A549 (cell line): Measurements from ENCODE around the gene DAGLA. TPM values are rescaled to one million over a fixed set of nuclear protein-coding genes. Genes with fewer than 3 reads are reported as not detected.

Experiments
- ATAC-seq, 2 experiments: fragments of 200-7000 bp in 1 of 2; fragments of >200 bp in 1 of 2; cut with Nextera tagmentation in 1 of 2; cut with Tn5 transposase in 1 of 2; 3 replicates each; pipeline versions ENCODE4 v1.8.0 to v1.9.1; 2018 to 2020; ENCODE audit warnings: mild to moderate bottlenecking in 1 of 2, moderate library complexity in 1 of 2
- CTCF ChIA-PET: fragments of 300-600 bp; sonication (Branson Sonifier 250); formaldehyde crosslinking; extraction: SDS; loops from one replicate; lab custom pipeline; 2021; ENCODE audit warnings: antibody characterized with exemption, inconsistent platforms; lab: Yijun Ruan, JAX
- POLR2A ChIA-PET: fragments of 350-600 bp; formaldehyde crosslinking; extraction: SDS; loops from one replicate; lab custom pipeline; 2021; ENCODE audit warnings: antibody characterized with exemption, inconsistent platforms; lab: Yijun Ruan, JAX
- DNase-seq, 2 experiments: peaks; one replicate each; pipeline versions ENCODE4 v3.0.0 to v3.0.0-alpha.2; 2011 to 2016; ENCODE audit warnings: low read depth in 1 of 2, low spot score in 1 of 2
- FAIRE-seq: peaks from 2 replicates; lab custom pipeline; 2011; peaks lifted over from hg19 to GRCh38; lab: Jason Lieb, UNC
- H3K27ac ChIP-seq, 2 experiments: fragments of >200 bp; sonication (Bioruptor Twin); formaldehyde crosslinking; 3 replicates each; pipeline ENCODE4 v1.5.1; 2016 to 2017
- H3K4me1 ChIP-seq: fragments of >200 bp; sonication (Bioruptor Twin); formaldehyde crosslinking; 3 replicates; pipeline ENCODE4 v1.6.1; 2016
- H3K4me2 ChIP-seq: fragments of >200 bp; sonication (Bioruptor Twin); formaldehyde crosslinking; 3 replicates; pipeline ENCODE4 v1.6.1; 2016
- H3K4me3 ChIP-seq: fragments of >200 bp; sonication (Bioruptor Twin); formaldehyde crosslinking; 3 replicates; pipeline ENCODE4 v1.5.1; 2016
- H3K9me3 ChIP-seq: fragments of >200 bp; sonication (Bioruptor Twin); formaldehyde crosslinking; 3 replicates; pipeline ENCODE4 v1.6.1; 2016
- CBX8 ChIP-seq: fragments of 200-600 bp; sonication (generic); IDR thresholded peaks from 2 replicates; pipeline ENCODE4 v1.6.1; 2016
- EHF ChIP-seq: fragments of 250-450 bp; sonication (Bioruptor Pico); IDR thresholded peaks from 2 replicates; pipeline ENCODE4 v1.5.0; 2020; ENCODE audit warnings: mild to moderate bottlenecking
- EP300 ChIP-seq, 2 experiments: fragments of >200 bp; sonication (Bioruptor Twin); formaldehyde crosslinking; IDR thresholded peaks; 2 replicates in 1 of 2; 3 replicates in 1 of 2; pipeline ENCODE4 v1.6.1; 2016 to 2017
- ESRRA ChIP-seq: fragments of 150-350 bp; IDR thresholded peaks from 2 replicates; pipeline ENCODE4 v1.6.1; 2014; ENCODE audit warnings: mild to moderate bottlenecking, low read length, borderline replicate concordance
- FOSL2 ChIP-seq, 2 experiments: fragments of 450-650 bp in 1 of 2; fragments of >200 bp in 1 of 2; sonication (Bioruptor Twin) in 1 of 2; formaldehyde crosslinking; IDR thresholded peaks; 2 replicates each; pipeline versions ENCODE4 v1.5.0 to v1.6.1; 2016 to 2020; ENCODE audit warnings: mild to moderate bottlenecking in 1 of 2, moderate library complexity in 1 of 2
- GATA3 ChIP-seq: IDR thresholded peaks from 2 replicates; pipeline ENCODE4 v1.6.1; 2012; ENCODE audit warnings: borderline replicate concordance
- HDAC2 ChIP-seq: fragments of 200-600 bp; sonication (generic); IDR thresholded peaks from 2 replicates; pipeline ENCODE4 v1.6.1; 2016
- HEYL ChIP-seq: fragments of 250-450 bp; sonication (Bioruptor Pico); IDR thresholded peaks from 2 replicates; pipeline ENCODE4 v1.8.0; 2021; ENCODE audit warnings: mild to moderate bottlenecking, moderate library complexity
- HOXB5 ChIP-seq: fragments of 250-450 bp; sonication (Bioruptor Pico); IDR thresholded peaks from 2 replicates; pipeline ENCODE4 v1.5.0; 2020; ENCODE audit warnings: mild to moderate bottlenecking, moderate library complexity
- JUN ChIP-seq, 2 experiments: fragments of >200 bp; sonication (Bioruptor Twin); formaldehyde crosslinking; IDR thresholded peaks; 2 replicates in 1 of 2; 3 replicates in 1 of 2; pipeline ENCODE4 v1.6.1; 2016 to 2017
- JUNB ChIP-seq: fragments of >200 bp; sonication (Bioruptor Twin); formaldehyde crosslinking; IDR thresholded peaks from 2 replicates; pipeline ENCODE4 v1.6.1; 2016
- KDM5A ChIP-seq: fragments of 200-600 bp; sonication (generic); IDR thresholded peaks from 2 replicates; pipeline ENCODE4 v1.6.1; 2016; ENCODE audit warnings: antibody characterized with exemption, mild to moderate bottlenecking
- MAFK ChIP-seq: fragments of 450-650 bp; IDR thresholded peaks from 2 replicates; pipeline ENCODE4 v1.6.1; 2014; ENCODE audit not compliant: partially characterized antibody
- MYC ChIP-seq: IDR thresholded peaks from 2 replicates; pipeline ENCODE4 v1.6.1; 2012; ENCODE audit warnings: mild to moderate bottlenecking, inconsistent platforms, low read length, improper control_type of control experiment, borderline replicate concordance
- POLR2AphosphoS2 ChIP-seq: conservative IDR thresholded peaks from 2 replicates; pipeline ENCODE4 v1.6.1; 2012; ENCODE audit warnings: low read length, improper control_type of control experiment, inconsistent platforms
- RCOR1 ChIP-seq: fragments of 150-350 bp; IDR thresholded peaks from 2 replicates; pipeline ENCODE4 v1.6.1; 2014; ENCODE audit warnings: antibody characterized with exemption, low read length, low read depth
- RNF2 ChIP-seq: fragments of 200-600 bp; sonication (generic); IDR thresholded peaks from 2 replicates; pipeline ENCODE4 v1.6.1; 2016; ENCODE audit warnings: low read depth, mild to moderate bottlenecking, antibody characterized with exemption, moderate library complexity, borderline replicate concordance
- ZC3H11A ChIP-seq: fragments of 450-650 bp; IDR thresholded peaks from 2 replicates; pipeline ENCODE4 v1.6.1; 2014; ENCODE audit warnings: antibody characterized with exemption, mild to moderate bottlenecking
- ZNF302 ChIP-seq: fragments of 250-450 bp; sonication (Bioruptor Pico); IDR thresholded peaks from 2 replicates; pipeline ENCODE4 v1.9.0; 2021; ENCODE audit warnings: inconsistent platforms, mild to moderate bottlenecking, moderate library complexity
- ZSCAN20 ChIP-seq: fragments of 250-450 bp; sonication (Bioruptor Pico); IDR thresholded peaks from 2 replicates; pipeline ENCODE4 v1.8.0; 2022; ENCODE audit warnings: mild to moderate bottlenecking, moderate library complexity
- WGBS: methylation state at CpG from one replicate; pipeline ENCODE4 v1.1.6; 2017; ENCODE audit errors: missing lambda C conversion rate; 5-methylcytosine and 5-hydroxymethylcytosine counted together
- polyA plus RNA-seq, 4 experiments: library from polyadenylated mRNA; depleted of rRNA in 3 of 4; stranded (reverse); fragments of >200 nt; fragmentation: RNase III in 1 of 4; extraction: RNeasy Plus Mini Kit Qiagen cat#74134 plus additional on column Dnase treatment in 1 of 4; gene quantifications; 2 replicates in 3 of 4; 3 replicates in 1 of 4; pipeline ENCODE4 v1.2.3, GENCODE V29; 2011 to 2017
- TF ChIP-seq, protein P1 (sequence below): IDR thresholded peaks from 2 replicates; pipeline ENCODE4 v1.6.1; 2012
- TF ChIP-seq, protein P2 (sequence below): fragments of >200 bp; sonication (Bioruptor Twin); formaldehyde crosslinking; IDR thresholded peaks from 3 replicates; pipeline ENCODE4 v1.6.1; 2016
- TF ChIP-seq, protein P3 (sequence below): fragments of >200 bp; sonication (Bioruptor Twin); formaldehyde crosslinking; IDR thresholded peaks from 3 replicates; pipeline ENCODE4 v1.5.1; 2016
- TF ChIP-seq, protein P4 (sequence below): IDR thresholded peaks from 2 replicates; pipeline ENCODE4 v1.6.1; 2012; ENCODE audit warnings: low read depth, borderline replicate concordance
- TF ChIP-seq, protein P5 (sequence below): fragments of 200-600 bp; sonication (generic); IDR thresholded peaks from 2 replicates; pipeline ENCODE4 v1.6.1; 2016; ENCODE audit warnings: antibody characterized with exemption, mild to moderate bottlenecking, moderate library complexity

DAGLA gene
- polyA plus RNA-seq, 2 of the 4 experiments (the other 2 are of a cell fraction), result 0.93 to 2.5 TPM

DNA sequence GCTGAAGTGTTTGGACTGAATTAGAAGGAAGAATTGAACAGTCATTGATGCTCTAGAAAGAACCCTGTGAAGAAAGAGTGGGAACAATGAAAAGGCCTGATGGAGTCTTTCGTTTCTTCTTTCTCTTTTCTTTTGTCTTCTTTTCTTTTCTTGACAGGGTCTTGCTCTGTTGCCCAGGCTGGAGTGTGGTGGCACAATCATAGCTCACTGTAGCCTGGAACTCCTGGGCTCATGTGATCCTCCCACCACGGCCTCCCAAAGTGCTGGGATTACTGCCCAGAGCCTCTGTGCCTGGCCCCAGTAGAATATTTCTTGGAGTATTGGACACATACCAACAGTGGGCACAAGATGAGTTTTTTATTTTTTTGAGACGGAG, 113.6 kb downstream of the DAGLA start:
- no peaks in the 10 kb centered on the region for H3K9me3 ChIP-seq
- H3K27ac ChIP-seq, result peak overlapping the region in 1 of 2 experiments; percentile 100; a peak in 3 of 6 replicates
- H3K4me3 ChIP-seq, result peak overlapping the region; percentile 56
- ChIA-PET CTCF (interaction anchor here (1.2 to 10.3 kb wide), 8 partner anchors 13 to 315 kb away, joined by 3 to 147 read pairs (median 14); partner anchors contain the start of gene FADS1), POLR2A (interaction anchor here (1.4 to 2.5 kb wide), 2 partner anchors 21 to 318 kb away, joined by 4 to 17 read pairs; no protein-coding TSS in a partner anchor)
- TF ChIP-seq ZSCAN20 (CRISPR knock-in tag) (no peak), CBX8 (no peak), MAFK (no peak), FOSL2 (IDR thresholded peaks at IDR 0.05) (no peak), FOSL2 (CRISPR knock-in tag; IDR thresholded peaks at IDR 0.05) (no peak), JUN (IDR thresholded peaks at IDR 0.05) (no peak), RCOR1 (no peak), MYC (no peak), ZNF302 (no peak), HOXB5 (CRISPR knock-in tag) (no peak), EHF (CRISPR knock-in tag) (no peak)
- TF ChIP-seq, protein P1, sequence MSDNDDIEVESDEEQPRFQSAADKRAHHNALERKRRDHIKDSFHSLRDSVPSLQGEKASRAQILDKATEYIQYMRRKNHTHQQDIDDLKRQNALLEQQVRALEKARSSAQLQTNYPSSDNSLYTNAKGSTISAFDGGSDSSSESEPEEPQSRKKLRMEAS, result no peak
- TF ChIP-seq, protein P2, sequence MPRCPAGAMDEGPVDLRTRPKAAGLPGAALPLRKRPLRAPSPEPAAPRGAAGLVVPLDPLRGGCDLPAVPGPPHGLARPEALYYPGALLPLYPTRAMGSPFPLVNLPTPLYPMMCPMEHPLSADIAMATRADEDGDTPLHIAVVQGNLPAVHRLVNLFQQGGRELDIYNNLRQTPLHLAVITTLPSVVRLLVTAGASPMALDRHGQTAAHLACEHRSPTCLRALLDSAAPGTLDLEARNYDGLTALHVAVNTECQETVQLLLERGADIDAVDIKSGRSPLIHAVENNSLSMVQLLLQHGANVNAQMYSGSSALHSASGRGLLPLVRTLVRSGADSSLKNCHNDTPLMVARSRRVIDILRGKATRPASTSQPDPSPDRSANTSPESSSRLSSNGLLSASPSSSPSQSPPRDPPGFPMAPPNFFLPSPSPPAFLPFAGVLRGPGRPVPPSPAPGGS, result no peak; the same call in 2 of the 3 replicates
- H3K4me1 ChIP-seq, result peaks cover 26% of the 10 kb centered on the region; the same call in 1 of the 3 replicates
- FAIRE-seq, result no peak
- WGBS, result 60% methylated on average over 3 of the region's 3 CpGs
- H3K4me2 ChIP-seq, result peak overlapping the region; percentile 76
- ATAC-seq, result no peak
- DNase-seq, result no peak

DNA sequence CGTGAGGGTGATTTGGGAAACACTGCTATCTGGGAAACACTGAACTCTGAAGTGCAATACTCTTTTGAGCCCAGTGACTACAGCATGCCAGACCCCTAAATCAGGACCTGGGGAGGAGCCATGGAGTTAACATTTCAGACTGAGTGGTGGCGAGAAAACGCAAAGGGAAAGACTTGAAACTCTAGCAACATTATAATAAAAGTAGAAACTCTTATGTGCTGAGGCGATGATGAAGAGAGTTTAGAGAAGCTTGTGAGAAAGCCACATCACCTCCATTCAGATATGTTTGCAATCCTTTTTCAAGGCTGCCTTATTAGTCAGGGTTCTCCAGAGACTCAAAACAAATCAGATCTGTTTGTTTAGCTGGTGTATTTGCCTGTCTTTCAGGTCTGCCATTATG, 114.4 kb downstream of the DAGLA start:
- WGBS, result 89% methylated on average over 4 of the region's 4 CpGs
- peaks cover 26% of the 10 kb centered on the region; the same call in 1 of the 3 replicates for H3K4me1 ChIP-seq
- CTCF ChIA-PET, result interaction anchor here (0.6 to 8.5 kb wide), 7 partner anchors 13 to 314 kb away, joined by 3 to 121 read pairs (median 13); partner anchors contain the start of gene FADS2
- POLR2A ChIA-PET, result no interaction called here
- H3K9me3 ChIP-seq, result no peaks in the 10 kb centered on the region
- FAIRE-seq (no peak), ATAC-seq (no peak), DNase-seq (no peak)
- no peak overlapping the region for H3K4me3 ChIP-seq
- H3K27ac ChIP-seq, result no peak overlapping the region
- H3K4me2 ChIP-seq, result no peak overlapping the region; the same call in 2 of the 3 replicates
- no peak for TF ChIP-seq KDM5A
- TF ChIP-seq EP300 (IDR thresholded peaks at IDR 0.05), result no peak
- no peak for TF ChIP-seq RNF2
- TF ChIP-seq ZNF302, result no peak
- TF ChIP-seq HEYL (CRISPR knock-in tag), result no peak
- TF ChIP-seq ZC3H11A, result no peak
- TF ChIP-seq JUNB, result no peak
- TF ChIP-seq MYC, result no peak
- TF ChIP-seq RCOR1, result no peak
- TF ChIP-seq POLR2AphosphoS2, result no peak
- TF ChIP-seq HDAC2, result no peak
- TF ChIP-seq, protein P3, sequence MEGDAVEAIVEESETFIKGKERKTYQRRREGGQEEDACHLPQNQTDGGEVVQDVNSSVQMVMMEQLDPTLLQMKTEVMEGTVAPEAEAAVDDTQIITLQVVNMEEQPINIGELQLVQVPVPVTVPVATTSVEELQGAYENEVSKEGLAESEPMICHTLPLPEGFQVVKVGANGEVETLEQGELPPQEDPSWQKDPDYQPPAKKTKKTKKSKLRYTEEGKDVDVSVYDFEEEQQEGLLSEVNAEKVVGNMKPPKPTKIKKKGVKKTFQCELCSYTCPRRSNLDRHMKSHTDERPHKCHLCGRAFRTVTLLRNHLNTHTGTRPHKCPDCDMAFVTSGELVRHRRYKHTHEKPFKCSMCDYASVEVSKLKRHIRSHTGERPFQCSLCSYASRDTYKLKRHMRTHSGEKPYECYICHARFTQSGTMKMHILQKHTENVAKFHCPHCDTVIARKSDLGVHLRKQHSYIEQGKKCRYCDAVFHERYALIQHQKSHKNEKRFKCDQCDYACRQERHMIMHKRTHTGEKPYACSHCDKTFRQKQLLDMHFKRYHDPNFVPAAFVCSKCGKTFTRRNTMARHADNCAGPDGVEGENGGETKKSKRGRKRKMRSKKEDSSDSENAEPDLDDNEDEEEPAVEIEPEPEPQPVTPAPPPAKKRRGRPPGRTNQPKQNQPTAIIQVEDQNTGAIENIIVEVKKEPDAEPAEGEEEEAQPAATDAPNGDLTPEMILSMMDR, result no peak
- TF ChIP-seq, protein P4, sequence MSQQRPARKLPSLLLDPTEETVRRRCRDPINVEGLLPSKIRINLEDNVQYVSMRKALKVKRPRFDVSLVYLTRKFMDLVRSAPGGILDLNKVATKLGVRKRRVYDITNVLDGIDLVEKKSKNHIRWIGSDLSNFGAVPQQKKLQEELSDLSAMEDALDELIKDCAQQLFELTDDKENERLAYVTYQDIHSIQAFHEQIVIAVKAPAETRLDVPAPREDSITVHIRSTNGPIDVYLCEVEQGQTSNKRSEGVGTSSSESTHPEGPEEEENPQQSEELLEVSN, result no peak
- TF ChIP-seq GATA3, result no peak
- TF ChIP-seq ESRRA, result no peak
- no peak for TF ChIP-seq EHF (CRISPR knock-in tag)
- TF ChIP-seq FOSL2 (IDR thresholded peaks at IDR 0.05), result no peak
- no peak for TF ChIP-seq FOSL2 (CRISPR knock-in tag; IDR thresholded peaks at IDR 0.05)
- TF ChIP-seq, protein P5, sequence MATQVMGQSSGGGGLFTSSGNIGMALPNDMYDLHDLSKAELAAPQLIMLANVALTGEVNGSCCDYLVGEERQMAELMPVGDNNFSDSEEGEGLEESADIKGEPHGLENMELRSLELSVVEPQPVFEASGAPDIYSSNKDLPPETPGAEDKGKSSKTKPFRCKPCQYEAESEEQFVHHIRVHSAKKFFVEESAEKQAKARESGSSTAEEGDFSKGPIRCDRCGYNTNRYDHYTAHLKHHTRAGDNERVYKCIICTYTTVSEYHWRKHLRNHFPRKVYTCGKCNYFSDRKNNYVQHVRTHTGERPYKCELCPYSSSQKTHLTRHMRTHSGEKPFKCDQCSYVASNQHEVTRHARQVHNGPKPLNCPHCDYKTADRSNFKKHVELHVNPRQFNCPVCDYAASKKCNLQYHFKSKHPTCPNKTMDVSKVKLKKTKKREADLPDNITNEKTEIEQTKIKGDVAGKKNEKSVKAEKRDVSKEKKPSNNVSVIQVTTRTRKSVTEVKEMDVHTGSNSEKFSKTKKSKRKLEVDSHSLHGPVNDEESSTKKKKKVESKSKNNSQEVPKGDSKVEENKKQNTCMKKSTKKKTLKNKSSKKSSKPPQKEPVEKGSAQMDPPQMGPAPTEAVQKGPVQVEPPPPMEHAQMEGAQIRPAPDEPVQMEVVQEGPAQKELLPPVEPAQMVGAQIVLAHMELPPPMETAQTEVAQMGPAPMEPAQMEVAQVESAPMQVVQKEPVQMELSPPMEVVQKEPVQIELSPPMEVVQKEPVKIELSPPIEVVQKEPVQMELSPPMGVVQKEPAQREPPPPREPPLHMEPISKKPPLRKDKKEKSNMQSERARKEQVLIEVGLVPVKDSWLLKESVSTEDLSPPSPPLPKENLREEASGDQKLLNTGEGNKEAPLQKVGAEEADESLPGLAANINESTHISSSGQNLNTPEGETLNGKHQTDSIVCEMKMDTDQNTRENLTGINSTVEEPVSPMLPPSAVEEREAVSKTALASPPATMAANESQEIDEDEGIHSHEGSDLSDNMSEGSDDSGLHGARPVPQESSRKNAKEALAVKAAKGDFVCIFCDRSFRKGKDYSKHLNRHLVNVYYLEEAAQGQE, result no peak
- TF ChIP-seq HOXB5 (CRISPR knock-in tag), result no peak
